Activated naive CD8-positive, alpha-beta T cell treated with anti-CD3 and anti-CD28 coated beads for 36 hours (primary cell): Measurements from ENCODE around the gene PITPNM1. TPM values are rescaled to one million over a fixed set of nuclear protein-coding genes. Genes with fewer than 3 reads are reported as not detected.
"Not testable (repeated sequence)": the region's sequence is repeated elsewhere in the genome, so short reads cannot be mapped to it uniquely, and the experiment has no call there.

Experiments
- DNase-seq: peaks from one replicate; pipeline ENCODE4 v3.0.0; 2021
- H3K27ac Mint-ChIP-seq: one replicate; pipeline ENCODE4 v1.8.0; 2022; ENCODE audit warnings: mild to moderate bottlenecking, moderate library complexity, mixed read lengths
- H3K27me3 Mint-ChIP-seq: one replicate; pipeline ENCODE4 v1.8.0; 2022; ENCODE audit warnings: mild to moderate bottlenecking, mixed read lengths
- H3K36me3 Mint-ChIP-seq: one replicate; pipeline ENCODE4 v1.8.0; 2021; ENCODE audit warnings: mild to moderate bottlenecking, mixed read lengths
- H3K4me1 Mint-ChIP-seq: one replicate; pipeline ENCODE4 v1.8.0; 2021; ENCODE audit warnings: mixed read lengths
- H3K4me3 Mint-ChIP-seq: one replicate; pipeline ENCODE4 v1.8.0; 2022; ENCODE audit warnings: mild to moderate bottlenecking, moderate library complexity, mixed read lengths
- H3K9me3 Mint-ChIP-seq: one replicate; pipeline ENCODE4 v1.8.0; 2022; ENCODE audit warnings: mixed read lengths
- total RNA-seq, 2 experiments: library from RNA; stranded (reverse); gene quantifications; one replicate each; pipeline ENCODE4 v1.2.3, GENCODE V29; 2021

PITPNM1 gene
- total RNA-seq, 2 experiments from 2014 or later, result 52.7 to 56.4 TPM

DNA sequence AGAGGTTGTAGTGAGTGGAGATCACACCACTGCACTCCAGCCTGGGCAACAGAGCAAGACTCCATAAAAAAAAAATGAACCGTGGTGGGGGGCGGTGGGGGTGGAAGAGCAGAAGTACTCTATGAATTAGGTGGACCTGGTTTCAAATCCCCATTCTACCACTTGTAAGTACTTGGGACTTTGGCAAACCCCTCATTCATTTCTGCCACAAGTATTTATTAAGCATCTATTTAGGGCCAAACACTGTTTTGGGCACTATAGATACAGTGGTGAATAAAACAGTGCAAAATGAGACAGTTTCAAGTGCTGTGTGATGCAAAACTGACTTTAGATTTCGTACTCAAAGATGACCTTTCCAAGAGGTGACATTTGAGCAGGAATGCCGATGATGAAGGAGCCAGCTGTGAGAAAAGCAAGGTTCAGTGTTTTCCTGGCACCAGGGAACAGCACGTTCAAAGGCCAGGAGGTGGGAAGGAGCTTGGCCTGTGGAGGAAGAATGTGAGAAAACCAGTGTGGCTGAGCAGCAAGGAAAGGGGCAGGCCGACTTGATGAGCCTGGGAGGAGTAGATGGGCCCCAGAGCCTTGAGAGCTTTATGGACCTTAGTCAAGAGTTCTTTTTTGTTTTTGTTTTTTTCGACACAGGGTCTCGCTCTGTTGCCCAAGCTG is 34.7 kb downstream of the PITPNM1 start:
- Mint-ChIP-seq H3K36me3 (peaks cover 2% of the 10 kb centered on the region), H3K27me3 (no peaks in the 10 kb centered on the region), H3K4me3 (no peak overlapping the region), H3K4me1 (peaks cover 20% of the 10 kb centered on the region), H3K27ac (peak overlapping the region; percentile 5), H3K9me3 (no peaks in the 10 kb centered on the region)
- no peak for DNase-seq

DNA sequence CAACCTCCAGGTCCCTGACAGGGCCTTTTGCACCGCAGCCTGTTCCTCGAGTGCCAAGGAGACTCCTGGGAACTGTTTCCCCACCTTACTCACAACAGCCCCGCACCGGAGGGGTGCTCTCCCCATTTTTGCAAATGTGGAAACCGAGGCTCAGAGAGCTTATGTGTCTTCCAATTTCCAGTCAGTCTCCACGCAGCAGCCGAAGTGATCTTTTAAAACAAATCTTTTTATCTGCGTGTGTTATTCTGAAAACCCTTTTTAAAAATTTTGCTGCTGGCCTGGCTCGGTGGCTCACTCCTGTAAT is 35.7 kb downstream of the PITPNM1 start:
- no peak for DNase-seq
- Mint-ChIP-seq H3K27me3 (no peaks in the 10 kb centered on the region), H3K27ac (peak overlapping the region; percentile 79), H3K4me1 (peaks cover 24% of the 10 kb centered on the region), H3K4me3 (peak overlapping the region; percentile 73), H3K9me3 (no peaks in the 10 kb centered on the region), H3K36me3 (peaks cover 5% of the 10 kb centered on the region)

DNA sequence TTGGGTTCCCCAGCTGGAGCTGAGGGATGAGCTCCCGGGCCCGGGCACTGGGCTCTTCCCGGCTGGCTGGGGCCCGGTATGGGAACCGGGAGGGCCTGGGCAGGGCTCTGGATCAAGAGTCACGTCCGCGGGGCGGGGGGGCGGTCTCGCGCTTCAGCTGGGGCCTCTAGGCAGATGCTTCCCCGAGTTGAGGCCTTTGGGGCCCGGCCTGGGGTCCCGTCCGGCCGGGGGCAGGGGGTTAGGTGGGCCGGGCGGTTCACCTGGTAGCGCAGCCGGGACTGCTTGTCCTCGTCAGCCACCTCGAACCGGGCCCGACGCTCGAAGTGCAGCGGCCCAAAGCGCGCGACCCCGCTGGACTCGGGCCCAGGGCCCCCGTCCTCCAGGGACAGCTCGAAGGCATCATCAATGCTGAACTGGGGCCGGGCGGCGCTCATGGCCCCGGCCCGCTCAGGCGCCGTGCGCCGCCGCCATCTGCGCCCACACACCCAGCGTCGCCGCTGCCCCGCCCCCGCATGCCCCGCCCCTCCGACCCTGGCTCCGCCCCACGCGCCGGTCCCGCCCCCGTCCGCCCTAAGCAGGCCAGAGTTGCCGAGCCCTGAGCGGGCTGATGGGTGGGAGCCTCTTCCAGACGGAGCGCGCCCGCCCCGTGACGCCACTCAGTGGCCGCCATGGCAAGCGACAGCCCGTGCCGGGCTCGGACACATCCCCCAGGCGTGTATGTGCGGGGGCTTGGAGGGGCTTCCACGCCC is 36.2 kb downstream of the PITPNM1 start, which contains the start of gene TMEM134:
Gene TMEM134, minus strand, starts transcription at position 493 of the 749 bp plus-strand sequence. Its CDS starts 59 bp downstream, at position 434.
- Mint-ChIP-seq H3K27me3 (no peaks in the 10 kb centered on the region), H3K9me3 (no peaks in the 10 kb centered on the region), H3K4me1 (peaks cover 28% of the 10 kb centered on the region), H3K36me3 (peaks cover 5% of the 10 kb centered on the region), H3K27ac (peak within 1 kb of the TSS; percentile 79), H3K4me3 (peak within 1 kb of the TSS; percentile 87)
- peak; percentile 95 for DNase-seq

DNA sequence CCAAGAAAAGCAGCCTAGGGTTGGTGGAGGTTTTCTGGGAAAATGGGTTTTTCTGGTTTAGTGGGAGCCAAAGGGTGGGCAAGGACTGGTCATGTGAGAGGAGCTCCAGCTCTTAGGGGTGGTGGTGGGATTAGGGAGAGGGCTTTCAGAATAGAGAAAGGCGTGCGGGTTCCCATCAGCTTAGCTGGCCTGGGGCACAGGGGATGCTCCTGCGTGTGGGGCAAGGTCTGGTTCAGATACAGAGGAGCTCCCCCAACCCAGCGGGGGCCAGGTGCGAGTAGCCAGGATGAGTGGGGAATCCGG is 36.8 kb downstream of the PITPNM1 start:
- Mint-ChIP-seq H3K4me1 (peaks cover 28% of the 10 kb centered on the region), H3K4me3 (peak overlapping the region; percentile 87), H3K36me3 (peaks cover 5% of the 10 kb centered on the region), H3K27me3 (no peaks in the 10 kb centered on the region), H3K9me3 (no peaks in the 10 kb centered on the region), H3K27ac (peak overlapping the region; percentile 79)
- DNase-seq, result no peak

DNA sequence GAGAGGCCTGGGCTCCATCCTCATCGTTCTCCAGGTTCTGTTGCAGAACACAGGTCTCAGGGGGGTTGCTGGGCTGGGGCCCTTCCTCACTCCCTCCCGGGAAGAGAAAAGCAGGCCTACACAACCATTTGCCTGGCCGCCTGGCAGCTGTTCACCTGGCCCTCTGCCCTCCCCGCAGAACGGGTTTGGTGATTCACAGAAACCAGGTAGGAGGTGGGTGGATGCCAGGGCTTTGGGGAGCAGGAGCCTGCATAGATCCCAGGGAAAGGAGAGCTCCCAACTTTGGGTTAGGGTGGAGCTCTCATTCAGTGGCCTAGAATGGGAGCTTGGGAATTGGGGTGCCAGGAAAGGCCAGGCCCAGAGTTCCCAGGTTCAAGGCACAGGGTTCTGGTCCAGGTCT is 37.1 kb downstream of the PITPNM1 start:
- Mint-ChIP-seq H3K27ac (peak overlapping the region; percentile 79), H3K4me3 (peak overlapping the region; percentile 87)
- peak; percentile 43 for DNase-seq

DNA sequence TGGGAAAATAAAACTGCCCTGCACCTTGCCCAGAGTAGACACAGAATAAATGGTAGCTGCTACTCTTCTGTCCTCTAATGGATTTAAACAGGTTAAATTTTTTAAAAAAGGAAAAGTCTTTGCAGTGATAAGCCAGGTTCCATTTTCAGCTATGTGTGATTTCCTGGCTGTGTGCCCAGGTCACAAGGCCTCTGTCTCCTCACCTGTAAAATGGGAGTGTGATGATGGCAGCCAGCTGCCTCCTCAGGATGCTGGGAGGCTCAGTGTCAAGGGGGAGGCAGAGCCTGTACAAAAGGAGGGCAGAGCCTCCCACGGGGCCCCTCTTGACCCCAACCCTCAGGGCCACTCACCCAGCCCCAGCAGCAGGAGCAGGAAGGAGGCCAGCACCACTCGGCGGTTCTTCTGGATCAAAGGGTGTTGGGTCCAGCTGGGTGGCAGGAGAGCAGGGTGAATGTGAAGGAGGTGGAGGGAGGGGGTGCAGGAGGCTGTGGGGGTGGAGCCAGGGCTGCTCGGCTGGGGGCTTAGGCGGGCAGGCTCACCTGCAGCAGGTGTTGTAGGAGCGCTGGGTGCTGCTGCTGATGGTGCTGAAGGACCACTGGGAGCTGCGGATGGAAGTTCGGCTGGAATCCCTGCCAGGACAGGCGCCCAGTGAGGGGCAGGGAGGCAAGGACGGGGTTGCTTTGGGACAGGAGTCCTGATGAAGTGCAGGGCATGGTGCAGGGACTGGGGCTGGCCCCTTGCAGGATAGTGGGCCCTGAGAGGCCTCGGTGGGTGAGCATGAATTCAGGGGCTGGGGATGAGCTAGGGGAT is 38.0 kb downstream of the PITPNM1 start:
- Mint-ChIP-seq H3K9me3 (no peaks in the 10 kb centered on the region), H3K27ac (peak overlapping the region; percentile 64), H3K4me3 (peak overlapping the region; percentile 87), H3K36me3 (peaks cover 5% of the 10 kb centered on the region), H3K27me3 (no peaks in the 10 kb centered on the region), H3K4me1 (peaks cover 28% of the 10 kb centered on the region)
- no peak for DNase-seq

More for the DNA sequence above, 37.1 kb downstream of the PITPNM1 start:
- Mint-ChIP-seq H3K36me3 (peaks cover 5% of the 10 kb centered on the region), H3K9me3 (no peaks in the 10 kb centered on the region), H3K4me1 (peaks cover 28% of the 10 kb centered on the region), H3K27me3 (no peaks in the 10 kb centered on the region)

DNA sequence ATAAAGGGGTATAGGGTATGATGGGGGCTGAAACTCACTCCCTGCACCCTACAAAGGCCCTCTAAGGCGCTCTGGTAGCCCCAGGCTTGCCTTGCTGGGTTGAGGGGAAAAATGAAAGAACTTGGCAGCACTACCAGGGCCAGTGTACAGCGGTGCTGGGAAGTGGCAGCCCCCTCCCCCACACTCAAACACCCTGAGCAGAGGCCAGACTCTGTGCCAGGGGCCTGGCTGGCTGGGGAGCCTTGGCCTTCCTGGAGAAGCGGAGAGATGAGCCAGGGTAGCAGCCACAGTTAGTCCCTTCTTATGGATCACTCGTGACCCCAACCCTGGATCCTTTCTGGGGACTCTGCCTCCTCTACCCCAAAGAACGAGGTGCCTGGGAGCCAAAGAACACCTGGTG is 38.8 kb downstream of the PITPNM1 start:
- H3K27me3 Mint-ChIP-seq, result no peaks in the 10 kb centered on the region
- peaks cover 28% of the 10 kb centered on the region for H3K4me1 Mint-ChIP-seq
- peaks cover 5% of the 10 kb centered on the region for H3K36me3 Mint-ChIP-seq
- peak overlapping the region; percentile 25 for H3K27ac Mint-ChIP-seq
- no peaks in the 10 kb centered on the region for H3K9me3 Mint-ChIP-seq
- no peak overlapping the region for H3K4me3 Mint-ChIP-seq
- DNase-seq, result no peak

DNA sequence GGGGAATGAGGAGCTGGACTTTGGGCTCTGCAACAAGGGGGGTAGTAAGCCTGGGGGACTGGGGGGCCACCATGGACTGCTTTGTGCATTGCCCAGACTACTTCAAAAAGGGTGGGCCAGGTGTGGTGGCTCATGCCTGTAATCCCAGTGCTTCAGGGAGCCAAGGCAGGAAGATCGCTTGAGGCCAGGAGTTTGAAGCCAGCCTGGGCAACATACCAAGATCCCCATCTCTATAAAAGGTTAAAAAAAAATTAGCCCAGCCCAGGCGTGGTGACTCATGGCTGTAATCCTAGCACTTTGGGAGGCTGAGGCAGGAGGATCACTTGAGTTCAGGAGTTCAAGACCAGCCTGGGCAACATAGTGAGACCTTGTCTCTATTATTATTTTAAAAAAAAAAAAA is 39.6 kb downstream of the PITPNM1 start:
- peak overlapping the region; percentile 92 for H3K27ac Mint-ChIP-seq
- peaks cover 28% of the 10 kb centered on the region for H3K4me1 Mint-ChIP-seq
- not testable (repeated sequence) for H3K36me3 Mint-ChIP-seq, DNase-seq, H3K27me3 Mint-ChIP-seq, H3K9me3 Mint-ChIP-seq
- H3K4me3 Mint-ChIP-seq, result peak overlapping the region; percentile 87

DNA sequence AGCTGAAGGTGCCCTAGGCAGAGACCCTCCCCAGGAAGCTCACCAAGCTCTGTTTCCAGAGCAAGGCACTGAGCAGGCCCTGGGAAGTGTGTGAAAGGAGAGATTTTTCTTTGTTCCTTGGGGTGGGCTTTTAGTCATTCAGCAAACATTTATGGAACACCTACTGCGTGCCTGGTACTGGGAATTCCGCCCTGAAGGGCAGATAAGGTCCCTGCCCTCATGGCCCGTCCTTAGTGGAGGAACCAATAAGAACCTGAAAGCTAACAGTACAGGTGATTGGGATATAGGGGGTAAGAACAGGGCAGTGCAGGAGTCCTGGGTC is 40.0 kb downstream of the PITPNM1 start:
- no peaks in the 10 kb centered on the region for H3K27me3 Mint-ChIP-seq
- peaks cover 29% of the 10 kb centered on the region for H3K4me1 Mint-ChIP-seq
- DNase-seq, result no peak
- peak overlapping the region; percentile 92 for H3K27ac Mint-ChIP-seq
- no peaks in the 10 kb centered on the region for H3K9me3 Mint-ChIP-seq
- peaks cover 5% of the 10 kb centered on the region for H3K36me3 Mint-ChIP-seq
- H3K4me3 Mint-ChIP-seq, result peak overlapping the region; percentile 87

DNA sequence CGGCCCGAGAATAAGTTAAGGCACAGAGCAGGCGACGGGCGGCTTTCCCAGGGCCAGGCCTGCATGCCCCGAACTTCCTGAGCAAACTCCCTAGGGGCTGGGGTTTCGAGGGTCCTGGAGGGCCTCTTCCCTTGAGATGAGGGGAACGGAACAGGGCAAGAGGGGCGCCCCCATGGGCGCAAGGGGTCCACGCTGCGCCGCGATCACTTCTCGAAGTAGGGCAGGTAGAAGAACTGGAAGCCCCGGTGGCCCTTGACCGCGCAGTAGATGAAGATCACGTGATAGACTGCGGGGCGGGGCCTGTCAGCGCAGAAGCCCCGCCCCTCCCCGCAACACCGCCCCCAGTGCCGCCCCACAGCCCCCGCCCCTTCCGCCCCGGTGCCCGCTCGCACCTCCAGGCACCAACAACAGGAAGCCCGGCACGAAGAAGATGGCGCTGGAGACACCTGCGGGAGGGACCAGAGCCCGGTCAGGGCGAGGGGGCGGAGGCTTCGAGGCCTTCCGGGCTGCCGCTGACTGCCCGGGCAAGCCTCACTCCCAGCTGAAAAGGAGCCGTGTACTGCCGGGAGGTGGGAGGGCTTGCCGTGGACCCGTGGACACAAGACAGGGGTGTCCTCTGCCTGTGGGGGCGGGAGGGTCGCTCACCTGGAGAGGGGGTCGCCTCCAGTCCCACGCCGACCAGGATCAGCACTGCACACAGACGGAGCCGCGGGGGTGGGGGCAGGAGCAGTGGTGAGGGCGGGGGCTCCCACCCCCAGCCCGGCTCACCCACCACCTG is 40.6 kb downstream of the PITPNM1 start:
- peak overlapping the region; percentile 92 for H3K27ac Mint-ChIP-seq
- H3K27me3 Mint-ChIP-seq, result no peaks in the 10 kb centered on the region
- H3K9me3 Mint-ChIP-seq, result no peaks in the 10 kb centered on the region
- peak; percentile 94 for DNase-seq
- H3K4me1 Mint-ChIP-seq, result peaks cover 29% of the 10 kb centered on the region
- peaks cover 5% of the 10 kb centered on the region for H3K36me3 Mint-ChIP-seq
- peak overlapping the region; percentile 87 for H3K4me3 Mint-ChIP-seq

DNA sequence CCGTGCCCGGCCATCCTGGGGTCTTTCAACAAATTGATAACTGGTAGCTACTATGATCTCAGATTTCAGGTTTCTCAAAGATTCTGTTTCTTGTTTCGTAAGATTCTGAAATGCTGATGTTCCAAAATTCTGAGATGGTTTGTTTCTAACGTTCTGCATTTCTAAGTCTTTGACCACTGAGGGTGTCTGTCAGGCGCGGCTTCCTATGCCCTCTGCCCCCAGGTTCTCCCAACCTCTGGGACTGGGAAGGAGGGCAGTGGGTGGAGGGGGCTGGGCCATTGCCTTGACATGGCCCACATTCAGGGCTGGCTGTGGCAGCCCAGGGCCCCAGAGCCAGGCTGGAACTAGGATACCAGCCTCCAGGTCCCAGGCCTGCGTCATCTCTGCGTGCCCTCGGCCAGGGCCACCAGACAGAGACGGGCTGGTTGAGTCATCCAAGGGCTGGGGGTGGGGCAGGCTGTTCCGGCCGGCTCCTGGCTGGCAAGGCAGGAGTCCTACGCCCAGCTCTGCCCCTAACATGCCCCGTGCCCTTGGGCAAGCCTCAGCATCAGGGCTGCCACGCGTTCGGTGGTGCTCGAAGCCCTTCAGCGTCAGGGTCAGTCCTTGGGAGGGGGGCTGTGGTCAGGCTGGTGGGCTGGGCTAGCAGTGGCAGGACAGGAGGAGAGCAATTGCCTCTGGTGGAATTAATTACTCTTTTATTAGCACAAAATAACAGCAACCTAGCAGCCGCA is 41.3 kb downstream of the PITPNM1 start:
- Mint-ChIP-seq H3K36me3 (peaks cover 5% of the 10 kb centered on the region), H3K4me3 (peak overlapping the region; percentile 87), H3K4me1 (peaks cover 27% of the 10 kb centered on the region), H3K27me3 (no peaks in the 10 kb centered on the region), H3K9me3 (no peaks in the 10 kb centered on the region), H3K27ac (peak overlapping the region; percentile 92)
- no peak for DNase-seq

DNA sequence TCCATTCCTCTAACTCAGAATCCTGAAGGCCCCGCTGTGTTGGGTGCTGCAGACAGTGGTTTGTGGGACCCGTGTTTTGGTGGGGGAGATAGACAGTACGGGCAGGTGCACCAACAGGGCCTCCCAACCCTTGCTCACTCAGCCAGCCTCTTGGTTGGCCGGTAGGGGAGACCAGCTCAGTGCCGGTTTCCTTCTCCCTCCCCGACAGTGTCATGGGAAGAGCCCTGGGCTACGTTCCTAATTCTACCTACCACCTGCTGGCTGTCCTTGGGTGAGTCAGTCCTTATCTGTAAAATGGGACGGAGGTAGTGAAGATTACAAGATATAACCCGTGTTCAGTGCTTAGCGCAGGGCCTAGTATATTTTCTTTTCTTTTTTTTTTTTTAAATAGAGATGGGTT is 42.0 kb downstream of the PITPNM1 start:
- H3K36me3 Mint-ChIP-seq, result peaks cover 5% of the 10 kb centered on the region
- no peaks in the 10 kb centered on the region for H3K9me3 Mint-ChIP-seq
- no peak overlapping the region for H3K27ac Mint-ChIP-seq
- H3K27me3 Mint-ChIP-seq, result no peaks in the 10 kb centered on the region
- no peak overlapping the region for H3K4me3 Mint-ChIP-seq
- DNase-seq, result no peak
- peaks cover 24% of the 10 kb centered on the region for H3K4me1 Mint-ChIP-seq

DNA sequence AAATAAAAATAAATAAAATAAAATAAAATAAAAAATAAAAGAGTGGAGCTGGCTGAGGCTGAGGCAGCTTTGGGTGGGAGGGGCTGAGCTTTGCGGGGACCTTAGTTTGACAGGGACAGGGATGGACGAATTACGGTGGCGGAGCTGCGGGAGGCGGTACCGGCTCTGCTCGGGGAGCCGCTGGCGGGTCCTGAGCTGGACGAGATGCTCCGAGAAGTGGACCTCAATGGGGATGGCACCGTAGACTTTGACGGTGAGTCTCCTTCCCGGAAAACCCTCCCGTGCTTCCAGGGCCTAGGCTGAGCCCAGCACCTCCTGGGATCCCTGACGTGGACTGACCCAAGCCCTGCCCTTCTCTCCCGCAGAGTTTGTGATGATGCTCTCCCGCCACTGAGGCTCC is 46.9 kb downstream of the PITPNM1 start:
- no peak overlapping the region for H3K4me3 Mint-ChIP-seq
- H3K27ac Mint-ChIP-seq, result no peak overlapping the region
- peaks cover 1% of the 10 kb centered on the region for H3K4me1 Mint-ChIP-seq

DNA sequence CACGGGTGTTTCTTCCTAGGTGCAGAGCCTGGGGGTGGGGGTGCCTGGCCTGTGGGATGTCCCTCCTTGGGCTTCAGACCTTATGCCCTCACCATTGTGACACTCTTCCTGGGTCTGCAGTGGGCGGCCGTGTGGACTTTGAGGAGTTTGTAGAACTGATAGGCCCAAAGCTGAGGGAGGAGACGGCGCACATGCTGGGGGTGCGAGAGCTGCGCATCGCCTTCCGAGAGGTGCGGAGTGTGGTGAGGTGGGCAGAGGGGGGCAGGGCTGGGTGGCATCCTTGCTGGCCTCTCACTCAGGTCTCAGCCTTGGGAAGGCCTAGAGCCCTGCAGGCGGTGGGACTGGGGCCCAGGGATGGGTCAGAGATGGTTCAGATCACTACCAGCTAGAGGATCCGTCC is 47.7 kb downstream of the PITPNM1 start:
- no peaks in the 10 kb centered on the region for H3K9me3 Mint-ChIP-seq
- no peak for DNase-seq
- no peak overlapping the region for H3K4me3 Mint-ChIP-seq
- H3K4me1 Mint-ChIP-seq, result peaks cover 1% of the 10 kb centered on the region
- H3K27ac Mint-ChIP-seq, result no peak overlapping the region
- no peaks in the 10 kb centered on the region for H3K27me3 Mint-ChIP-seq
- no peaks in the 10 kb centered on the region for H3K36me3 Mint-ChIP-seq

More for the DNA sequence above, 46.9 kb downstream of the PITPNM1 start:
- no peaks in the 10 kb centered on the region for H3K36me3 Mint-ChIP-seq
- no peaks in the 10 kb centered on the region for H3K9me3 Mint-ChIP-seq
- H3K27me3 Mint-ChIP-seq, result no peaks in the 10 kb centered on the region
- no peak for DNase-seq
